ENCODE measurements around the gene CAMSAP1.

CAMSAP1 gene

DNA sequence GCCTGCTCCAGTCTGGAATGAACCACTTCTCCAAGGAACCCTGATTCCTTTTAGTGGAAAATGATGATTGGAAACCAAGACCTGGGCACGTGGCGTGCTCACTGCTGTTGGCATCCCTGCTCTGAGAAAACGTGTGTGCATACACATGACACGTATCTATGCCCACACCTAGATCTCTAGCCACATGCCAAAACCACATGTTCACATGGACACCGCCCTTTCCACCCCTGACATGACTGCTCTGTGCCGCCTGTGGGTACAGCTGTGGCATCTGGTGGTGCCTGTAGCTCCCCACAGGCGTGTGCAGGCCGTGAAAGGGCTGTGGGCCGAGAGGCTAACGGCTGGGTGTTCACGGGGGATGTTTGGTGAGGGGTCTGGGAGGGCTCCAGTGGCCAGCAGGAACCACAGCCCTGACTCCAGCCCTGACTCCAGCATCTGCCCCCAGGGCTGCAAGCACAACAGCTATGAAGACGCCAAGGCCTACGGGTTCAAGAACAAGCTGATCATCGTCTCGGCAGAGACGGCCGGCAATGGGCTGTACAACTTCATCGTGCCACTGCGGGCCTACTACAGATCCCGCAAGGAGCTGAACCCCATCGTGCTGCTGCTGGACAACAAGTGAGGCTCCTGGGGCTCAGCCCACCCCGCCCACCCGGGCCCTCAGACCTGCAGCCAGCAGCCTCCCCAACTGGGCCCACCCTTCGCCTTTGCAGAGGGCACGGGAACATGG is 130.3 kb downstream of the CAMSAP1 start:
- DNase-seq (ENCODE audit: low read depth in 2 of 2, low spot score in 1 of 2) = no peak

DNA sequence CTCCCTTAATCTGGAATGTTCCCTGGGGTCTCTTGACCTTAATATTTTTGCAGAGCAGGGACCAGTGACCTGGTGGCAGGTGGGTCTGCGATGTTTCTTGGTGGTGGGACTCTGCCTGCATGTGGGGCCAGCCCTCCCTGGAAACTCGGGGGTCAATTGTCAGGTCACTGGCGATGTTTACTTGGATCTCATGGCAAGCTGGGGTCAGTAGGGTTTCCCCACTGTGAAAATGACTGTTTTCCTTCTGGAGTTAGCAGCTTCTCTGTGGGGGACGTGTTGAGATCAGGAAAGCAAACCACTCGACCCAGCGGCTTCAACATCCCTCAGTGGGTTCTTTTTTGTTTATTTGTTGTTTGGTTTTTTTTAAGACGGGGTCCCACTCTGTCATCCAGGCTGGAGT is 131.4 kb downstream of the CAMSAP1 start:
- no peak for DNase-seq (ENCODE audit: low read depth in 2 of 2, low spot score in 1 of 2)

DNA sequence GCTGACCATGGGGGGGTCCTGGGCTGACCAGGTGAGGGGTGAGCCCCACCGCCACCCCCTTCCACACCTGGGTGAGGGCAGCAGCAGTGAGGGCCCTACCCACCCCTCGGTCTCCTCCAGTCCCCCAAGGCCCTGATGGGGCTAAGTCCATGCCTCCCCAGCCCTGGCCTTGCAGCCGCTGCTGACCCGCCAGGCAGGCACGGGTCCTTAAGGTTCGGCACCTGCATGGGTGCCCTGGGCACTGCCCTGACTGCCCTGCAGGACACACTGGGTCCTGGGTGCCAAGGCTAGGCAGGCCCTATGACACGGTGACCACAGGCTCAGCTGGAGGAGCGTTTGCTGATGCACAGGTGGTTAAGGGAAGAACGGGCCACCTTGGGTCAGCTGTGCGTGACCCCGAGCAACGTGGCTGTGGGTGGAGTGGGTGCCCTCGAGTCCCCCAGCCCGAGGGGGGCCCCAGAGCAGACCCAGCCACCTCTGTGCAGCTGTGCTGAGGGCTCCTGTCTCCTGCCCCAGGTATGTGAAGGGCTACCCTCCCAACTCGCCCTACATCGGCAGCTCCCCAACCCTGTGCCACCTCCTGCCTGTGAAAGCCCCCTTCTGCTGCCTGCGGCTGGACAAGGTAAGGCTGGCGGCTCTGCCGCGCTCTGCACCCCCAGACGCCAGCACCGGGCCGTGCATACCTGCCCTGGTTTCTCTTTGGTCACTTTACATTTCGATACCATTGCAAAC is 132.4 kb downstream of the CAMSAP1 start:
- DNase-seq (ENCODE audit: low read depth in 2 of 2, low spot score in 1 of 2) = no peak

DNA sequence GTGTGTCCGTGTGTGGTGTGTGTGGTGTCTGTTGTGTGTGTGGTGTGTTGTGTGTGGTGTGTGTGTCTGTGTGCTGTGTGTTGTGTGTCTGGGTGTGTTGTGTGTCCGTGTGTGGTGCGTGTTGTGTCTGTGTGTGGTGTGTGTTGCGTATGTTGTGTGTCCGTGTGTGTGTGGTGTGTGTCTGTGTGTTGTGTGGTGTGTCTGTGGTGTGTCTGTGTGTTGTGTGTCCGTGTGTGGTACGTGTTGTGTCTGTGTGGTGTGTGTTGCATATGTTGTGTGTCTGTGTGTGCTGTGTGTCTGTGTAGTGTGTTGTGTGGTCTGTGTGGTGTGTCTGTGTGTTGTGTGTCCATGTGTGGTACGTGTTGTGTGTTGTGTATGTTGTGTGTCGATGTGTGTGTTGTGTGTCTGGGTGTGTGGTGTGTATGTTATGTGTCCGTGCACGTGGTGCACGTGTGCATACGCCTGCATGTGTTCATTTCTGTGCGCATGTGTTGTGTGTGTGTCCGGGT is 133.1 kb downstream of the CAMSAP1 start:
- no peak for DNase-seq (ENCODE audit: low read depth in 2 of 2, low spot score in 1 of 2)

DNA sequence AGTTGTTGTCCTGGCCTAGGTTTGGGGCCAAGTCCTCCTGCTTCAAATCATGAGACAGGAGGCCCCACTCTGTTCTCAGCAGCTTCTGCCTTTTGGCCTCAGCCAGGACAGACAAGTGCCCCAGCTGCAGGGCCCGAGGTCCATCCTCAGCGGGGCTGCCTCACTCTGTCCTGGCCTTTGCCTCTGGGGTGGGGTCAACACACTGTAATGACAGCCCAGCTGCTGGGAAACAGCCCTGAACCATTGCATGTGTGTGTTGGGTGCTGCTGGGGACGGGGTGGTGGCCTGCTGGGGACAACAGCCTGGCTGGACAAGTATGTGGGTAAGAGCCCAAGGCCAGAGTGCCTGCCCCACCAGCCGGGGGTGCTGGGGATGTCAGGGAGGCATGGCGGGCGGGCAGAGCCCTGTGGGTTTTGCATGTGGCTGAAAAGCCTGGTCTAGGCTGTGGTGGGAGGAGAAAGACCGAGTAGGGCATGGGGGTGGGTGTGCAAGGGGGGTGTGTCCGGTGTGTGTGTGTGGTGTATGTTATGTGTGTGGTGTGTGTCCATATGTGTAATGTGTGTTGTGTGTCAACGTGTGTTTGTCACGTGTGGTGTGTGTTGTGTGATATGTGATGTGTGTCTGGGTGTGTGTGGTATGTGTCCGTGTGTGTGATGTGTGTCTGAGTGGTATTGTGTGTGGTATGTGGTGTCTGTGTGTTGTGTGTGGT is 133.7 kb downstream of the CAMSAP1 start:
- DNase-seq (ENCODE audit: low read depth in 2 of 2, low spot score in 1 of 2) = no peak

DNA sequence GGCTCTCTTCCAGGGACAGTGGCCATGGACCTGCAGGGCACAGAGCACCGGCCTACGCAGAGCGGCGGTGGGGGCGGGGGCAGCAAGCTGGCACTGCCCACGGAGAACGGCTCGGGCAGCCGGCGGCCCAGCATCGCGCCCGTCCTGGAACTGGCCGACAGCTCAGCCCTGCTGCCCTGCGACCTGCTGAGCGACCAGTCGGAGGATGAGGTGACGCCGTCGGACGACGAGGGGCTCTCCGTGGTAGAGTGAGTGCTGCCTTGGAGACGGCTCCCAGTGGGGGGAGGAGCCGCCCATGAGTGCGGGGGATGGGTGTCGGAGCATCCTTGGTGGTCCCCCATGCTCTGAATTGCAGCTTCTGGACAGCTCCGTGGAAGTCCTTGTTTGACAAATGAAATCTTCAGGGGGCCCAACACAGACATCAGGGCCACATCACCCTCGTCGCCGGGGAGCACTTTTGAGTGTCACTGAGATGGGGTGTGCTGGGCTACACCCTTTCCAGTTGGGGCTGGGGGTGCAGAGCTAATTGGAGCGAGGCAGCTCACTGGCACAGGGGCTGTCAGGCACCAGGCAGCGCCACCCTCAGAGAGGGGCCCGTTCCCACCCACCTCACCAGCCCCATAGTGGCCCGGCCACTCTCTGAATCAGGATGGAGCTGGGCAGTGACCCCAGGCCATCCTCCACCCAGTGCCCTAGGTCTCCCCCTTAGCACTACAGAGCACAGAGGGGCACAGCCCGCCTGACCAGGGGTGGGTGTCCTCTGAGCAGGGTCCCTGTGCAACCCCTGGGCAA is 134.4 kb downstream of the CAMSAP1 start:
- no peak for DNase-seq (ENCODE audit: low read depth in 2 of 2, low spot score in 1 of 2)

DNA sequence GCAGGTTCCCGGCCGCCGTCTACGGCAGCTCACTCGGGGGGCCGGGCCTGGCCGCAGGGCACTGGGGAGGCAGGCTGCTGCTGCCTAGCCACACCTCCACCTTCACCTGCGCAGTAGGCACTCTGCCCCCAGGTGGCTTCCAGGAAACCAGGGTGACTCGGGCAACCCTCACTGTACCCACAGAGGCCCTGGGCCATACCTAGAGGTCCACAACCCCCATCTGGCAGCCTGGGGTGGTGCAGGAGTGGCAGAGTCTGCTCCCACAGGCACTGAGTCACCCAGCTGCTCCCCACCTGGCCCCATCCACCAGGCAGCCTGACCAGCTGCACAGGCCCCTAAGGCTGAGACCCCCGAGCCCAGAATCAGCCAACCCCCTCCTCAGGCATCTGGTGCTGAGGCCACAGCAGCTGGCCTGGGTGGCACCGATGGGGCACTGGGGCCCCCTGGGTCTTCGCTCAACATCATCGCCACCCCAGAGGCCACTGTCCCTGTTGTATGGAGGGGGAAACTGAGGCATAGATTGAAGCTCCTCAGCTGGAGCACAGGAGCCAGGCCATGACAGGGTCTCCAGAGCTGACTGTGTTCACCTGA is 135.2 kb downstream of the CAMSAP1 start:
- no peak for DNase-seq (ENCODE audit: low read depth in 2 of 2, low spot score in 1 of 2)

DNA sequence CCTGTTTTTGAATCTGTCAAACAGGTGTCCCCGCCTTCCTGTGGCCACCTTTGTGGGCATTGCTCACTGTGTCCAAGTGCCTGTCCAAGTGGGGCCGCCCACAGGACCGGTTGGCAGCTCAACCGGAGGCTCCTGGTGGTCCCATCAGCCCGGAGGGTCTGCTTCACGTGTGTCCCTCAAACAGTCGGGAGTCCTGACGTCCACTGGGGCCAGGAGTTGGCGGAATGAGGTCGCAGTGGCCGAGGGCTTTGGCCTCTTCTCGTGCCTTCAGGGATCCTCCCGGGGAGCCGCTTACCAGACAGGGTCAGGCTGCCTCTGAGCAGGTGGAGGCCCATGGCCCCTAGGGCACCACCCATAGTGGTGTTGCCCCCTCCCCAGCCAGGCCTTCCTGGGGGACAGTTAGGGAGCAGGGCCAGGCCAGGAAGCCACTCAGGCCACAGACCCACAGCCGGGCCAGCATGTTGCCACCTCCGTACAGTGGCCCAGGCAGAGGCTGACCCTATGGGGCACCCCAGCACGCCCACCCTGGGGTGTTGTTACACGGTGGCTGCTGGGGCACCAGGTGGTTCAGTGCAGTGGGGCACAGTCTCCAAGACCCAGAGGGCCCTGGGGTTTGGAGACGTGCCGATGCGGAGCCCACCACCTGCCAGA is 135.8 kb downstream of the CAMSAP1 start:
- no peak for DNase-seq (ENCODE audit: low read depth in 2 of 2, low spot score in 1 of 2)

DNA sequence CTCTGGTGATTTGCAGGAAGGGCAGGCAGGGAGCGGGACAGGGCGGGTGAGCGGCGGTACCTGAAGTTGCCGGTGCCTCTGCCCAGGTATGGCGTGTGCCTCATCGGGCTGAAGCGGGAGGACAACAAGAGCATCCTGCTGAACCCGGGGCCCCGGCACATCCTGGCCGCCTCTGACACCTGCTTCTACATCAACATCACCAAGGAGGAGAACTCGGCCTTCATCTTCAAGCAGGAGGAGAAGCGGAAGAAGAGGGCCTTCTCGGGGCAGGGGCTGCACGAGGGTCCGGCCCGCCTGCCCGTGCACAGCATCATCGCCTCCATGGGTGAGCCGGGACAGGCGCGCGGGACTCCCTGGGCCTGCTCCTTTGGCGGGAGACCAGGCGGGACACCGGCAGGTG is 136.6 kb downstream of the CAMSAP1 start:
- DNase-seq (ENCODE audit: low read depth in 2 of 2, low spot score in 1 of 2) = no peak

DNA sequence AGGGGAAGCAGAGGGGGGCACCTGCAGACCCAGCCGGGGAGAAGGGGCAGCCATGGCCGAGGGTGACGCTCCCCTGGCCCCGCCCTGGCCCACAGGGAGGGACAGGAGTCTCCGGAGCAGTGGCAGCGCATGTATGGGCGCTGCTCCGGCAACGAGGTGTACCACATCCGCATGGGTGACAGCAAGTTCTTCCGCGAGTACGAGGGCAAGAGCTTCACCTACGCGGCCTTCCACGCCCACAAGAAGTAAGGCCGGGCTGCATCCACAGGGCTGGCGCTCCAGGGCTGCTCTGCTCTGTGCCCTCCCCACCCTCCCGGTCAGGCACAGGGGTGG is 137.2 kb downstream of the CAMSAP1 start:
- no peak for DNase-seq (ENCODE audit: low read depth in 2 of 2, low spot score in 1 of 2)

DNA sequence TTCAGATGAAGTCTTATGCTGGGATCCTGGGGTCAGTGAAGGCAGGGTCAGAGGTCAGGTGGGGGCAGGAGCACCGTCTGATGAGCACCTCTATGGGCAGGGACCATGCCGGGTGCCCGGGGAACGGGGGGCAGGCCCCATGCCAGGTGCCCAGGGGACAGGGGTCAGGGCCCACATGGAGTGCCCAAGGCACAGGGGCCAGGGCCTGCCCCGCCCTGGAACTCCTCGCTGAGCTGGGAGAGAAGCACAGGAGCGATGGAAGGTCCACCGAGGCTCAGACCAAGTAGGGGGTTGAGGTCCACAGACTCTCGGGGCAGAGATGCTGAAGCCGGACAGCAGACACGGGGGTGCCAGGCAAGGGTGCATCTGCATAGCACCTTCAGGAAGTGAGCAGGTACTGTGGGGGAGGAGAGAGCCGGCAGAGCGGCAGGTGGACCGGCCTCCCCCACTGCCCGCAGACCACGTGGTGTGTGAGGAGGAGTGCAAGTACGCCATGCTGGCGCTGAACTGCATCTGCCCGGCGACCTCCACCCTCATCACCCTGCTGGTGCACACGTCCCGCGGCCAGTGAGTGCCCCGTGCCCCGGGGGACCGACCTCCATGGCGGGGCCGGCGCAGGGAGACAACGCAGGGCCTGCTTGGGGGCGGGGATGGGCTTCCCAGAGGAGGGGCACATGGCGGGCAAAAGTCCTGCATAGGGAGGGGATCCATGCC is 137.7 kb downstream of the CAMSAP1 start:
- no peak for DNase-seq (ENCODE audit: low read depth in 2 of 2, low spot score in 1 of 2)

DNA sequence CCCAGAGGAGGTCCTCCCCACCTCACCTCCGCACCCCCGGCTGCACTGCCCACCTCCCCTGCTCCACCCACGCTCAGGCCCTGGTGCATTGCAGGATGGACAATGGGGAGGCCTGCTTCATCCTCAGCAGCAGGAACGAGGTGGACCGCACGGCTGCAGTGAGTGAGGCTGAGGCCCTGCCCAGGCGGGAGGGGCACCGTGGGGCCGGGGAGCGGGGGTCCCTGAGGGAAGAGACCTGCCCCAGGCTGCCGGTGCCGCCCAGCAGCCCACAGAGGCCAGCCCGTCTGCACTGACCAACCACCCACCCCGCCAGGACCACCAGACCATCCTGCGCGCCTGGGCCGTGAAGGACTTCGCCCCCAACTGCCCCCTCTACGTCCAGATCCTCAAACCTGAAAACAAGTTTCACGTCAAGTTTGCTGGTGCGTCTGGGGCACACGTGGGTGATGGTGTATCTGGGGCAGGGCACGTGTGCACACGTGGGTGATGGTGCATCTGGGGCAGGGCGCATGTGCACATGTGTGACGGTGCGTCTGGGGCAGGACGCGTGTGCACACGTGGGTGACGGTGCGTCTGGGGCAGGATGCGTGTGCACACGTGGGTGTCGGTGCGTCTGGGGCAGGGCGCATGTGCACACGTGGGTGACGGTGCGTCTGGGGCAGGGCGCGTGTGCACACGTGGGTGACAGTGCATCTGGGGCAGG is 138.7 kb downstream of the CAMSAP1 start:
- no peak for DNase-seq (ENCODE audit: low read depth in 2 of 2, low spot score in 1 of 2)

DNA sequence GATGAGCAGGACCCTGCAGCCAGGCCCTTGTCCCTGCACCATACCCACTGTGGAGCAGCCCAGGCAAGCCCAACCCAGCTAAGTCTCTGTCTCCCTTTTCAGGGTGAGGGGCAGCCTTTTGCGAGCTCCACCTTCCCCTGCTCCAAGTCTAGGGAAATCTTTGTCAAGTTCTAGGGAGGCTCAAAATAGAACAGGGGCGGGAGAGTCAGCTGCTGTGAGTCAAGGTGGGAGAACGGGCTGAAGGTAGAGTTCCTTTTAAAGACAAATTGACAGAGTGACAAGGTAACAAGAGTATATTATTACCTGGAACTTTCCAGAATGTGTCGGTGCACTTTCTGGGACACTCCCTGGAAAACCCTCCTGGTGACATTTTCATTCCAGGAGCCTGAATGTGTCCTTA is 140.6 kb downstream of the CAMSAP1 start:
- DNase-seq (ENCODE audit: low read depth in 2 of 2, low spot score in 1 of 2) = no peak

DNA sequence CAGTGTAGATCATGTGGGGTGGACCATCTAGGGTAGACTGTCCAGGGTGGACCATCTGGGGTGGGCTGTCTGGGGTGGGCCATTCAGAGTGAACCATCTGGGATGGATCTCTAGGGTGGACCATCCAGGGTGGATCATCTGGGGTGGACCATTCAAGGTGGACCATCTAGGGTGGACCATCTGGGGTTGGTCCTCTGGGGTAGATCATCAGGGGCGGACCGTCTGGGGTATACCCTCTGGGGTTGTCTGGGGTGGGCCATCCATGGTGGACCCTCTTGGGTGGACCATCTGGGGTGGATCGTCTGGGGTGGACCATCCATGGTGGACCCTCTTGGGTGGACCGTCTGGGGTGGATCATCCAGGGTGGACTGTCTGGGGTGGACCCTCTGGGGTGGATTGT is 141.1 kb downstream of the CAMSAP1 start:
- no peak for DNase-seq (ENCODE audit: low read depth in 2 of 2, low spot score in 1 of 2)

DNA sequence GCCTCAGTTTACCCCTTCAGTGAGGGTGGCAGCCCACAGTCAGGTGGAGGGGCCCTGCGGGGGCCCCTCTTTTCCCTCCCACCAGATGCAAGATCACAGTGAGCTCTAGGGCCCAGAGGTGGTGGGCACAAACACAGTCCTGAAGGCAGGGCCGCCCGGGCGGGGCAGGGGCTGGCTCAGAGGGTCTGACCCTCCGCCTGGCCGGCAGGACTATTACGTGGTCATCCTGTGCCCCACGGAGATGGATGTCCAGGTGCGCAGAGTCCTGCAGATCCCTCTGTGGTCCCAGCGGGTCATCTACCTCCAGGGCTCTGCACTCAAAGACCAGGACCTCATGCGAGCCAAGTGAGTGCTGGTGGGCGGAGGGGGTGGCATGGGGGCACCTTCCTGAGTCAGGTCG is 141.9 kb downstream of the CAMSAP1 start:
- DNase-seq (ENCODE audit: low read depth in 2 of 2, low spot score in 1 of 2) = no peak

DNA sequence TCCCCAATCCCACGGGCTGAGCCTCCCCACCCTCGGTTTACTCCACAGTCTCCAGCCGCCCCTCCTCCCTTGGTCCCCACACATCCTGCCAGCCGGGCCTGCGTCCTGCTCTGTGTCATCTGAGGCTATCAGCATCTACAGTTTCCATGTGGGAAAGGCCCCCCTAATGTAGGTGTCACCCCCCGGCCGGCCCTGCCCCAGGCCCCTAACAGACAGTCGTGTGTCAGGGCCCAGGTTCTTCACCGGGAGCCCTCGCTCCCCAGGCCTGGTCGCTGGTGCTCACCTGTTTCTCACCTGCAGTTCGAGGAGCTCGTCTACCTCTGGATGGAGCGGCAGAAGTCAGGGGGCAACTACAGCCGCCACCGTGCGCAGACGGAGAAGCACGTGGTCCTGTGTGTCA is 142.6 kb downstream of the CAMSAP1 start:
- no peak for DNase-seq (ENCODE audit: low read depth in 2 of 2, low spot score in 1 of 2)

DNA sequence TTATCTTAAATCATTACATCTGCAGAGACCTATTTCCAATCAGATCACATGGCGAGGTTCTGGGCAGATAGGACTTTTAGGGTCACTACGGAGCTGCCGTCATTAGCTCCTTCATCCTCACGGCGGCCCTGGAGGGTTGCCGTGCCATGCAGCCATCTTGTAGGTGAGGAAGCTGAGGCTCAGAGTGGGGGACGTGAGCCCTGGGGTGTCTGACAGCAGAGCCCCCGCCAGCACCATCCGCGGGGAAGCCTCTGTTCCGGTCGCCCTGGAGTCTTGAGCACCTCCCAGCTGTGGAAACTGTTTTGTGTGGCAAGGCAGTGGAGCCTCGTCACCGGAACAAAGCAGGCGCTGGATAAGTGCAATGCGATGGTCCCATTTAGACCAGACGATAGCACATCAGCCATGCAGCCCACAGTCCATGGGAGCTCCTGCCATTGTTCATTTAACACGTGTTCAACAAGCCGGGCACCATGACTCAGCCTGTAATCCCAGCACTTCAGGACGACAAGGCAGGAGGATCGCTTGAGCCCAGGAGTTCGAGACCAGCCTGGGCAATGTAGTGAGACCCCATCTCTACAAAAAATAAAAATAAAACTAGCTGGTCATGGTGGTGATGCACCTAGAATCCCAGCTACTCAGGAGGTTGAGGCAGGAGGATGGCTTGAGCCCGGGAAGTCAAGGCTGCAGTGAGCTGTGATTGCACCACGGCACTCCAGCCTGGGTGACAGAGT is 143.5 kb downstream of the CAMSAP1 start:
- DNase-seq (ENCODE audit: low read depth in 2 of 2, low spot score in 1 of 2) = no peak

DNA sequence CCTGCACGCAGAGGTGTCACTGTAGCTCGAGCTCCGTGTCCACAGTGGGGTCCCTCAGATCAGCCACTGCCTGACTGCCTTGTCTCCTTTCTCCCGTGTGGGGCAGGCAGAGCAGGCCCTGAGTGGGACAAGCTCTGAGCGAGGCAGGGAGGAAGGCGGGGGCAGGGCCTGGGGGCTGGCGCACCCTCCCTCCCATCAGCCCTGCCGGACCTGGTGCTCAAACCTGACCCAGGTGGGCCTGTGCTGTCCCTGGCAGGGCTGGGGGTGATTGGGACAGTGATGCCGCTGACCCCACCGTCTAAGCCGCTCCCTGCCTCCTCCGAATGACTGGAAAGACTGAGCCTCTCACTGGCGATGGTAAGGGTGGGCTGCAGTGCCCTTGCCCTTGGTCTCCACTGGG is 144.4 kb downstream of the CAMSAP1 start:
- DNase-seq (ENCODE audit: low read depth in 2 of 2, low spot score in 1 of 2) = no peak

DNA sequence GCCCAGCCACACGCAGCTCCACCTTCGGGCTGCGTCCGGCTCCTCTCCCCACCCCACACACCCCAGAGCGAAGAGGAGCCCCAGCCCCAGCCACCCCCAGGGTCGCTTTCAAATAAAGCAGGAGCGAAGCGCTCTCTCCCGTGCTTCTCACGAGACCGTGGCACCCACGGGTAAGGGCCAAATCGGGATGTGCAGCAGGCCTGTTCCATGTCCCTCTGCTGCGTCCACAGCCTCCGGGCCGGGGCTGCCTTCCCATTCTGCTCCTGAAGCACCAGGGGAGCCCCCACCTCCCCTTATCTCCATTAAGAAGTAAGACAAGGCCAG is 145.5 kb downstream of the CAMSAP1 start:
- DNase-seq (ENCODE audit: low read depth in 2 of 2, low spot score in 1 of 2) = no peak

Data from stimulated activated CD8-positive, alpha-beta memory T cell treated with anti-CD3 and anti-CD28 coated beads, Interleukin-4, amount 100 ng/mL, for 4 hours (primary cell).